ENCODE results near the gene GRIK3.

- TF ChIP-seq SP2 (IDR thresholded peaks at IDR 0.05; ENCODE audit: low read length), result no peak
- TF ChIP-seq EZH2 (IDR thresholded peaks at IDR 0.05; ENCODE audit: low read depth, low read length, severe bottlenecking), result no peak
- TF ChIP-seq CHD1 (IDR thresholded peaks at IDR 0.05; ENCODE audit: low read depth, low read length), result no peak
- TF ChIP-seq SAP30 (IDR thresholded peaks at IDR 0.05; ENCODE audit: insufficient read depth, insufficient replicate concordance, low read length), result no peak
- no peak for TF ChIP-seq CTCF (IDR thresholded peaks at IDR 0.05; ENCODE audit: control extremely low read depth in 1 of 3, insufficient read depth in 1 of 3, low read depth in 1 of 3, low read length in 3 of 3)
- TF ChIP-seq POLR2A (IDR thresholded peaks at IDR 0.05; ENCODE audit: control extremely low read depth in 1 of 2, low read depth in 2 of 2, low read length in 2 of 2), result no peak
- TF ChIP-seq RAD21 (IDR thresholded peaks at IDR 0.05 in 1 of 2, conservative IDR thresholded peaks at IDR 0.05 in 1 of 2; ENCODE audit: low read depth in 2 of 2, low read length in 2 of 2), result no peak
- TF ChIP-seq PHF8 (conservative IDR thresholded peaks at IDR 0.05; ENCODE audit: low read depth, low read length), result no peak
These were observed 127.8 kb downstream of the GRIK3 start for GRCh38 chr1:36906555-36906954.
